ENCODE results near the gene FAM216A. TPM values are rescaled to one million over a fixed set of nuclear protein-coding genes. Genes with fewer than 3 reads are reported as not detected.
"Not testable (repeated sequence)": the region's sequence is repeated elsewhere in the genome, so short reads cannot be mapped to it uniquely, and the experiment has no call there.

The FAM216A gene
- total RNA-seq, 1 experiment from 2014 or later, result 40.6 TPM

DNA sequence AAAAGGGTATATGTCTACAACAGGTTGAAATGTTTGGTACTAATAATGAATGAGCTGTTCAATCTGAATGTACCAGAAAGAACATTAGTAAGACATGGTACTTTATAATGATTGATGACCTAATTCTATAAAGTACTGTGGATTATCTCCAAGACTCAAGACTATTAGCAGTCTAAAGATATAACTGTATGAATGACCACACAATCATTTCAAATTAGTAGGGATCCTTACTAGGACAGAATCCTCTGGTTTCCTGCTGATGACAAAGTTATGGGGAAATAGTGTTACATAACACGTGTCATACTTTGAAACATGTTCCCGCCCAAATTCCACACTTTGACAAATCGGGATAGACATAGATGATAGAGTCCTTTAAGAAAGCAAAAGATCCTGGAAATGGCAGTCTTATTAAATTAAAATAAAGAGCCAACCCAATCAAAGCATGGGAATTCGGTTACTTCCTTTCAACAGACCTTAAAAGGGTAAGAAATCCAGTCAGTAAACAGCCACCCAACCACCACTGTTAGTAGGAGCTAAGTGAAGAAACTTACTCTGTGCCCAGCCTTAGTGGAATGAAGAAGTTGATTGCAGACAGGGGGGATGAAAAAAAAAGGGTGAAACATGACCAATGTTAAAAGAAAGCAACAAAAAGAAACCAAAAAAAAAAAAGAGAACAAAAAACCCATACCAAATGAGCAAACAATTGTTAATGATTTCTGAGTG, 30.5 kb downstream of the FAM216A start:
- DNase-seq (ENCODE audit: low read depth), result peak; percentile 47

DNA sequence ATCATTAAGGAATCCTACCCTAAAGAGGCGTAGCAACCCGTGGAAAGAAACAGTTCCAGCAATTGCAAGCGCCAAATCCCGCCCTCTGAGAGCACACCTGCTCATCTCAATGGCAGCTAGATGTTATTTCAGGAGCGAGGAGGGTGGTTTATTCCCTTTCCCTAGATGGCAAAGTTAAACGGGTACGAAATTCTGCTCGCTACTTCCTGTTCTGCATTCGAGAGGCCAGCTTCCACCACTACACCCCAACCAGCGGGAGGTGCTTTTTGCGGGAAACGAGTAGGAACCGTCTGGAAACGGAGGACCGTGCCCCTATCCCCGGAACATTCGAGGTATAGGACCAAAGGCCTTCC, 32.7 kb downstream of the FAM216A start:
- peak; percentile 65 for DNase-seq (ENCODE audit: low read depth)

DNA sequence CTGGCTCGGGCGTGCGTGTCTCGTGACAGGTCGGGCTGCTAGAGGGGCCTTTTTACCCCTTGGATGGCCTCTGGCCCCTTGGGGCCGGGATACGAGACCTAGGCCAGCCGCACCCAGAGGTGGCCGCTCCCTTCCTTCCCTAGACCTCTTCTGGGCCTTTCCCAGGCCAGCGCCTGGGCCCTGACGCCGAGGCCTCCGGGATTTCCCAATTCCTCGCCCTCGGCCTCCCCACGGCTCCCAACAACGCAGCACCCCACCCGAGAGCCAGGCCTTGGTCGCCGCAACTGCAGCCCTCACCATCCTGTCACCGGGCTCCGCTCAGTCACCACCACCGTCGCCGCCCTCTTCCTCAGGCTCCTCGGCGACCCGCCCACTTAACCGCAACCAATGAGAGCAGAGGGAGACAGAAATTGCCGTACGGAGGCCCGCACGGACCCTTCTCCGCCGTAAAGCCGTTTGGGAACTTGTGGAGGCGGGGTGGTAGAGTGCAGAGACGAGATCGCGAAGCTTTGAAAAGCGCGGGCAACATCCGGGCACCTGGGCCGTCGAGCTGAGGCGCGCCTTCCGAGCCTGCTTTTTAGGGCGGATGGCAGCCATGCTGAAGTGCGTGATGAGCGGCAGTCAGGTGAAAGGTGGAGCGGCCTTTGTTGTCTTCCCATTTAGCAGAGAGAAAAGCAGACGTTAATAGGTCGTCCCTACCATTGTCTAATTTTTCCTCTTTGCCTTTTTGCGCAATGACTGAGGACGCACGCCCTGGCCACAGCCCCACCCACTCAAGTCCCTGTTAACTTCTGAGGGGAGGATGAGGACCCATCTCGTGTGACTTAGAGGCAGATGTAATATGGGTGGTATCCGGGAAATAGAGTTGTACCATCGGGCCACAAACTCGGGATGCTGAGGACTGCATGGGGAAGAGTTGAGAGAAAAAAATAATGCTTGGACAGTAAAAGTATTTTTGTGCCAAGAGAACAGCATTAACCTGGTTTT, 33.4 kb downstream of the FAM216A start, which contains the start of the genes RAD9B and VPS29:
RAD9B (plus strand) TSS at position 580 of the 987 bp plus-strand sequence; CDS start at position 587, 7 bp downstream.
VPS29 (minus strand) TSS at position 360 of the 987 bp plus-strand sequence; CDS start at position 300, 60 bp downstream.
- DNase-seq (ENCODE audit: low read depth), result peak; percentile 98

- no peak for DNase-seq (ENCODE audit: low read depth)
Measured at GRCh38 chr12:110503432-110503831, 34.8 kb downstream of the FAM216A start.

DNA sequence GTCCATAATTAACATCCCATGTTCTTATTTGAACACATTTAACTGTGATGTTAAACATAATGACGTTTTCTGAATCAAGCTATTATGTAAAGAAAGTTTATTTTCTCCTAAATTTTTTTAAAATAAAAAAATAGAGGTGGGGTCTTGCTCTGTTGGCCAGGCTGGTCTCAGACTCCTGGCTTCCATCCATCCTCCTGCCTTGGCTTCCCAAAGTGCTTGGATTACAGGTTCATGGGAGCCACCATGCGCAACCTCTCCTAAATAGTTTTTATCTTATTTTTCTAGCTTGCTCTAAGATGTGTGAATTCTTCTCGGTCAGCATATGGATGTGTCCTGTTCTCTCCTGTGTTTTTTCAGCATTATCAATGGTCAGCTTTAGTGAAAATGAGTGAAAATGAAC, 36.7 kb downstream of the FAM216A start:
- no peak for DNase-seq (ENCODE audit: low read depth)

DNA sequence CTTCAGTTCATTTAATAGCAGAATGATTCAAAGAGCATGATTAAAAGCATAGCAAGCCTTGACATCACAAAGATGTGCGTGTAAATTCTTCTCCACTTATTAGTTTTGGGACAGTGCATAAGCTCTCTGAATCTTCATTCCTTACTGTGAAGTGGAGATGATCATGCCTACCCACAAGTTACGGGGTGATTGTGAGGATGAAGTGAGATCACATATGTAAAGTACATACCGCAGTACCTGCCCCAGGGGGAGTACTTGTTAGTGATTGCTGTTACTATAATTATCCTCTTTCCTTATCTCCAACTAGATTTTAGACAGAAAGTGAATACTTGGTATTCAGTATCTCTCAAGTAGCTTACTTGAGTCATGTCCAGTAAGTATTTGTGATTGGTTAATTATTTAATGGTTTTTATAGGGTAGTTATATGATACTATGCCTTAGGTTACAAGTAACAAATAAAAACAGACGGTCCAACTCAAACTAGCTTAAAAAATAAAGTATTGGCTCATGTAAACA, 39.5 kb downstream of the FAM216A start:
- no peak for DNase-seq (ENCODE audit: low read depth)

DNA sequence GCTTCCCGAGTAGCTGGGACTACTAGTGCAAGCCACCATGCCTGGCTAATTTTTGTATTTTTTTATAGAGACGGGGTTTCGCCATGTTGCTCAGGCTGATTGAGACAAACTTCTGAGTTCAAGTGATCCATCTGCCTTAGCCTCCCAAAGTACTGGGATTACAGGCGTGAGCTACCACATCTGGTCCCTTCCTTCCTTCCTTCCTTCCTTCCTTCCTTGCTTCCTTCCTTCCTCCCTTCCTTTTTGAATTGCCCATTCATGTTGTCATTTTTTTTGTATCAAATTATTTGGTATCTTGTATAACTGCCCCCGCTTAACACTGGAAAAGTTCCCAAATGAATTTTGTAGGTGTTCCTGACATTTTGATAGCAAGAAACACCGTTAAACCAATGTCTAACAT, 45.2 kb downstream of the FAM216A start:
- DNase-seq (ENCODE audit: low read depth), result no peak

- DNase-seq (ENCODE audit: low read depth), result no peak
Measured at GRCh38 chr12:110514363-110514762, 45.7 kb downstream of the FAM216A start.

DNA sequence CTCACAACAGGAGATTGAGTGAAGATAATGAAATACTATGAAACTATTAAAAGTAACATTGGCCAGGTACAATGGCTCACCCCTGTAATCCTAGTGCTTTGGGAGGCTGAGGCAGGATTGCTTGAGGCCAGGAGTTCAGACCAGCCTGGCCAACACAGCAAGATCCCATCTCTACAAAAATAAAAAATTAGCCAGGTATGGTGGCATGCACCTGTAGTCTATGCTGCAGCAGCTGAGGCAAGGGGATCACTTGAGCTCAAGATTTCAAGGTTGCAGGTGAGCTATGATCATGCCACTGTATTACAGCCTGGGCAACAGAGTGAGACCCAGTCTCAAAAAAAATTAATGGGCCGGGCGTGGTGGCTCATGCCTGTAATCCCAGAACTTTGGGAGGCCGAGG, 48.4 kb downstream of the FAM216A start:
- no peak for DNase-seq (ENCODE audit: low read depth)

GRCh38 chr12:110518014-110518413, 49.4 kb downstream of the FAM216A start:
- DNase-seq (ENCODE audit: low read depth), result not testable (repeated sequence)

GRCh38 chr12:110520876-110521712, 52.4 kb downstream of the FAM216A start:
- DNase-seq (ENCODE audit: low read depth), result not testable (repeated sequence)

GRCh38 chr12:110528277-110528839, 59.7 kb downstream of the FAM216A start:
- no peak for DNase-seq (ENCODE audit: low read depth)

GRCh38 chr12:110530511-110530910, 61.9 kb downstream of the FAM216A start:
- no peak for DNase-seq (ENCODE audit: low read depth)

- peak; percentile 86 for DNase-seq (ENCODE audit: low read depth)
Measured at GRCh38 chr12:110531741-110532333, 63.2 kb downstream of the FAM216A start.

DNA sequence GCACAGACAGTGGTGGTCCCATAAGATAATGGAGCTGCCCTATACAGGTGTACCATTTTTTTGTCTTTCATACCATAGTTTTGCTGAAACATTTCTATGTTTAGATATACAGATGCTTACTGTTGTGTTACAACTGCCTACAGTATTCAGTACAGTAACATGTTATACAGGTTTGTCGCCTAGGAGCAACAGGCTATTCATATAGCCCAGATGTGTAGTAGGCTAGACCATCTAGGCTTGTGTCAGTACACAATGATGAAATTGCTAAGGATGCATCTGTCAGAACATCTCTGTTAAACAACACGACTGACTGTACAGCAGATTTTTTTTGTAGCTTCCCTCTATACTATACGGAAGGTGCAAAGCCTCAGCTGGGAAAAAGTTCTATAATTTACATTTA, 64.0 kb downstream of the FAM216A start:
- no peak for DNase-seq (ENCODE audit: low read depth)

DNA sequence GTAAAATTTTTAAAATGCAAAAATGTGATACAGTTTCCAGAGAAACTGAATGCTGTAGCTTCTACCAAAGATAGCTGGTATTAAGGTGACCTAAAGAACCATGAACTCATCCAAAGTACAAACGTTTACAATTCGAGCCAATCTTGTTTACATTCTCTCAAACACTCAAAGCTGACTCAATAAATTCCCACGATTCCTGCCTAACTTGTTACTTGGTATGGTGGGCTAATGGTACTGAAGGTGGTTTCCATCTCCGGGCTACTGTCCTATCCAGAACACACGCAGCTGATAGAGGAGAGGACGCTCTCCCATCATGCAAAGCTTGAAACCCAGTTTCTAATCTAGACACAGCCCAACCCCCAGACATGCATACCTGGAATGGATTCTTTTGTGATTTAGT, 65.0 kb downstream of the FAM216A start:
- DNase-seq (ENCODE audit: low read depth), result no peak

DNA sequence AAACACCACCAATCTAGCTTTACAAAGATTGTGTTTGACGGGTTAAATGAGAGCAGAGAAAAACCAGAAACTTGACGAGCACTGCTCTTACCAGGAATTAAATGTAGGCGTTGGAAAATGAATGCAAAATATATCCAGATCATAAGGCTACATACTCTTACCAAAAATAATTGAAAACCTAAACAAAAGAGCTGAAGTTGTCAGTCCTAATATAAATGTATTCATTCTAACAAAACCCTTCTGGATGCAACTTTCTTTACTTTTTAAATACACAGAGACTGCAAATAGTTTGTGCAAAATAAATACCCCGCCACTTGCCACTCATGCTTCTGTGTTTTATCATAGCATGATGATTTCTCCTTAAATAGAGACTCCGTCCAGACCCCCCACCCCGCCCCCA, 66.2 kb downstream of the FAM216A start:
- no peak for DNase-seq (ENCODE audit: low read depth)

- DNase-seq (ENCODE audit: low read depth), result peak; percentile 75
Measured at GRCh38 chr12:110536834-110537604, 68.4 kb downstream of the FAM216A start.

GRCh38 chr12:110537605-110538409, 69.2 kb downstream of the FAM216A start:
- peak; percentile 64 for DNase-seq (ENCODE audit: low read depth)
